Ishikawa (cell line): Measurements from ENCODE around the gene CYBC1.

ENCODE experiments used
- CEBPB ChIP-seq: IDR thresholded peaks from 2 replicates; pipeline ENCODE4 v1.6.1; 2012
- EP300 ChIP-seq: IDR thresholded peaks from 2 replicates; pipeline ENCODE4 v1.6.1; 2012; ENCODE audit warnings: borderline replicate concordance
- ZBTB7A ChIP-seq: IDR thresholded peaks from 2 replicates; pipeline ENCODE4 v1.6.1; 2012; ENCODE audit warnings: low read depth
- TF ChIP-seq, protein P1 (sequence below): IDR thresholded peaks from 2 replicates; pipeline ENCODE4 v1.6.1; 2012
- TF ChIP-seq, protein P2 (sequence below): IDR thresholded peaks from 2 replicates; pipeline ENCODE4 v1.6.1; 2012

DNA sequence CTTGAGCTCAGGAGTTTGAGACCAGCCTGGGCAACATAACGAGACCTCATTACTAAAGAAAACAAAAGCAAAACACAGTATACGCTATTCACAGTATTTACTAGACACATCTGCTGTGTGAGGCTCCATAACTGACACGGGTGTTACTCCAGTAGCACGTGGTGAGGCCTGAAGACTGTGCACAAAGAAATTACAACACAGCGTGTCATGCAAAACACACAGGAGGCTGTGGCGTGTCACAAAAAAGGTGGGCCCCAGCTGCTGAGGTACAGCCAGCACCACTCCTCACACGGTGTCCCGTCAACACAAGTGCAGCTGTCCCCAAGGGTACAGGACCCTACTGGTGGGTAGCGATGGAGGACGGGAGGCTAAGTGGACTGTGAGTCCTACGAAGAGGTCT is 2.7 kb downstream of the CYBC1 start:
- TF ChIP-seq, protein P1, sequence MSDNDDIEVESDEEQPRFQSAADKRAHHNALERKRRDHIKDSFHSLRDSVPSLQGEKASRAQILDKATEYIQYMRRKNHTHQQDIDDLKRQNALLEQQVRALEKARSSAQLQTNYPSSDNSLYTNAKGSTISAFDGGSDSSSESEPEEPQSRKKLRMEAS, result no peak
- TF ChIP-seq, protein P2, sequence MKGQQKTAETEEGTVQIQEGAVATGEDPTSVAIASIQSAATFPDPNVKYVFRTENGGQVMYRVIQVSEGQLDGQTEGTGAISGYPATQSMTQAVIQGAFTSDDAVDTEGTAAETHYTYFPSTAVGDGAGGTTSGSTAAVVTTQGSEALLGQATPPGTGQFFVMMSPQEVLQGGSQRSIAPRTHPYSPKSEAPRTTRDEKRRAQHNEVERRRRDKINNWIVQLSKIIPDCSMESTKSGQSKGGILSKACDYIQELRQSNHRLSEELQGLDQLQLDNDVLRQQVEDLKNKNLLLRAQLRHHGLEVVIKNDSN, result no peak
- TF ChIP-seq ZBTB7A (no peak), EP300 (no peak), CEBPB (no peak)
